Transverse colon (tissue), 4 donors: Measurements from ENCODE around the gene CDC16. TPM values are rescaled to one million over a fixed set of nuclear protein-coding genes. Genes with fewer than 3 reads are reported as not detected.

Experiments
- DNase-seq: peaks from one replicate; pipeline ENCODE4 v3.0.0-alpha.2; 2019
- H3K27ac ChIP-seq, 4 donors: fragments of 200-600 bp; sonication (generic); 2 replicates each; pipeline ENCODE4 v1.5.1; 2016 to 2018; ENCODE audit warnings: inconsistent platforms in 4 of 4
- H3K27me3 ChIP-seq: fragments of 200-600 bp; sonication (generic); 2 replicates; pipeline ENCODE4 v1.5.1; 2017; ENCODE audit warnings: inconsistent platforms
- H3K36me3 ChIP-seq, 4 donors: fragments of 200-600 bp; sonication (generic); 2 replicates each; pipeline ENCODE4 v1.5.1; 2017 to 2019; ENCODE audit warnings: inconsistent platforms in 4 of 4
- H3K4me1 ChIP-seq, 4 donors: fragments of 200-600 bp; sonication (generic); 2 replicates each; pipeline ENCODE4 v1.5.1; 2017 to 2020; ENCODE audit warnings: inconsistent platforms in 4 of 4
- H3K4me3 ChIP-seq, 4 donors: fragments of 200-600 bp; sonication (generic); 1 replicate in 1 of 4; 2 replicates in 3 of 4; pipeline versions ENCODE4 v1.5.1 to v1.6.1; 2017 to 2019; ENCODE audit warnings: inconsistent platforms in 4 of 4
- H3K9me3 ChIP-seq, 2 donors: fragments of 200-600 bp; sonication (generic); 2 replicates each; pipeline ENCODE4 v1.5.1; 2017 to 2019; ENCODE audit warnings: inconsistent platforms in 2 of 2
- EP300 ChIP-seq: sonication (generic); formaldehyde crosslinking; IDR thresholded peaks from one replicate; pipeline ENCODE4 v1.6.1; 2017; ENCODE audit warnings: antibody characterized with exemption, low read depth
- POLR2A ChIP-seq: fragments of 450-650 bp; IDR thresholded peaks from one replicate; pipeline ENCODE4 v1.6.1; 2016; ENCODE audit warnings: antibody characterized with exemption, mild to moderate bottlenecking, moderate library complexity
- POLR2AphosphoS5 ChIP-seq, 3 donors: sonication (generic); formaldehyde crosslinking; IDR thresholded peaks; one replicate each; pipeline ENCODE4 v1.6.1; 2016; ENCODE audit warnings: antibody characterized with exemption in 3 of 3
- WGBS, 2 donors: methylation state at CpG; one replicate each; pipeline ENCODE4 v1.1.5; 2018; ENCODE audit warnings: low coverage in 1 of 2; 5-methylcytosine and 5-hydroxymethylcytosine counted together
- in situ Hi-C, 4 donors: fragments of 200-750 bp; cut with MboI; loops; one replicate each; pipeline versions ENCODE4 v1.15.0 to v1.15.1; 2017; ENCODE audit warnings: low sequenced_read_pairs in 3 of 4, low pct_ligation_motif_present in 1 of 4, low pct_unique_long_range_greater_than_20kb in 1 of 4
- intact Hi-C: fragments of 100-400 bp; cut with DNase I; formaldehyde crosslinking; loops from one replicate; pipeline ENCODE4 v1.15.1; 2023; ENCODE audit warnings: low total_unique reads
- total RNA-seq, 4 donors: library from RNA; depleted of rRNA; stranded (reverse); fragments of >200 nt; gene quantifications; one replicate each; pipeline ENCODE4 v1.1.0, GENCODE V29; 2016
- TF ChIP-seq, protein P1 (sequence below), 5 experiments: fragments of 200-600 bp in 3 of 5; fragments of 450-650 bp in 2 of 5; sonication (generic) in 3 of 5; IDR thresholded peaks; 1 replicate in 2 of 5; 2 replicates in 3 of 5; pipeline ENCODE4 v1.5.1; 2016 to 2017; ENCODE audit warnings: antibody characterized with exemption in 5 of 5, inconsistent platforms in 3 of 5, mild to moderate bottlenecking in 2 of 5, moderate library complexity in 1 of 5

Gene CDC16
- total RNA-seq, 4 donors from 2014 or later, result 34.8 to 75.4 (median 56.1) TPM

DNA sequence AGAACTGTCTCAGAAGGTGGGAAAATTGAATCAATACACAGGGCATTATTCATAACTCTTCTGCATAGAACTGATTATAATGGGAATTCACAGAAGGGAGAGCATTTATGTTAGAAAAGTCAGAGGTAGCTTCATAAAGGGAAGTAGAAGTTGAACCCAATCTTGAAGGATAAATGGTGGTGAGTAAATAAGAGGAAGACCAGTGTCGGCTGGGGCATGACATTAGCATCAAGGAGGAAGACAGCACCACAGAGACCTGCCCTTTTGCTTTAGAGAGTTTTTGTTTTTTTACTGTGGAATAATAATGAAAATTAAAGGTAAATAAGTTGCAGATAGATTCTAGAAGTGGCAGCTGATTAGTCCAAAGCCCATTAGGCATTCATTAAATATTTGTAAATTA, 21.9 kb downstream of the CDC16 start:
- Histone ChIP-seq H3K27me3 (no peaks in the 10 kb centered on the region), H3K36me3 (peaks cover 0 to 69% (median 18%) of the 10 kb centered on the region in 4 donors), H3K4me1 (peaks cover 0 to 11% (median 5%) of the 10 kb centered on the region in 4 donors), H3K27ac (no peak overlapping the region), H3K9me3 (no peaks in the 10 kb centered on the region), H3K4me3 (no peak overlapping the region)
- intact Hi-C loops (no loop called here), in situ Hi-C loops (no loop called here)
- TF ChIP-seq, protein P1, sequence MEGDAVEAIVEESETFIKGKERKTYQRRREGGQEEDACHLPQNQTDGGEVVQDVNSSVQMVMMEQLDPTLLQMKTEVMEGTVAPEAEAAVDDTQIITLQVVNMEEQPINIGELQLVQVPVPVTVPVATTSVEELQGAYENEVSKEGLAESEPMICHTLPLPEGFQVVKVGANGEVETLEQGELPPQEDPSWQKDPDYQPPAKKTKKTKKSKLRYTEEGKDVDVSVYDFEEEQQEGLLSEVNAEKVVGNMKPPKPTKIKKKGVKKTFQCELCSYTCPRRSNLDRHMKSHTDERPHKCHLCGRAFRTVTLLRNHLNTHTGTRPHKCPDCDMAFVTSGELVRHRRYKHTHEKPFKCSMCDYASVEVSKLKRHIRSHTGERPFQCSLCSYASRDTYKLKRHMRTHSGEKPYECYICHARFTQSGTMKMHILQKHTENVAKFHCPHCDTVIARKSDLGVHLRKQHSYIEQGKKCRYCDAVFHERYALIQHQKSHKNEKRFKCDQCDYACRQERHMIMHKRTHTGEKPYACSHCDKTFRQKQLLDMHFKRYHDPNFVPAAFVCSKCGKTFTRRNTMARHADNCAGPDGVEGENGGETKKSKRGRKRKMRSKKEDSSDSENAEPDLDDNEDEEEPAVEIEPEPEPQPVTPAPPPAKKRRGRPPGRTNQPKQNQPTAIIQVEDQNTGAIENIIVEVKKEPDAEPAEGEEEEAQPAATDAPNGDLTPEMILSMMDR (IDR thresholded peaks at IDR 0.05), result no peak
- TF ChIP-seq POLR2AphosphoS5 (IDR thresholded peaks at IDR 0.05), result no peak
- TF ChIP-seq EP300, result no peak
- TF ChIP-seq POLR2A, result no peak
- 78 to 87% methylated on average over 1 of the region's 1 CpG for WGBS, 2 donors
- DNase-seq, result no peak

DNA sequence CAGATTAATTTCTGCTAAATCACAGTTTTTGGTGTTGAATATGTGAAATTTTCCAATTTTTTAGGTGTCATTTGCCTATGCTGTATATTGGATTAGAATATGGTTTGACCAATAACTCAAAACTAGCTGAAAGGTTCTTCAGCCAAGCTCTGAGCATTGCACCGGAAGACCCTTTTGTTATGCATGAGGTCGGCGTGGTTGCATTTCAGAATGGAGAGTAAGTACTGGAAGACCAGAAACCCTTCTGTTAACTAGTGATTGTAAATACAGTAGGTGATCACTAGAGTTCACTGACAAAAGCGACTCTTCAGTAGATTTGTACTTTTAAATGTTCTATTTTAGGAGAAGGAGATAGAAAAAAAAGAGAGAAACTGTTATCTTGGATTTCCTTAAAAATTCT, 22.3 kb downstream of the CDC16 start:
- in situ Hi-C loops, result no loop called here
- Histone ChIP-seq H3K4me1 (peaks cover 0 to 15% (median 5%) of the 10 kb centered on the region in 4 donors), H3K27ac (no peak overlapping the region), H3K27me3 (no peaks in the 10 kb centered on the region), H3K4me3 (no peak overlapping the region), H3K36me3 (peaks cover 0 to 65% (median 17%) of the 10 kb centered on the region in 4 donors), H3K9me3 (no peaks in the 10 kb centered on the region)
- TF ChIP-seq, protein P1 (IDR thresholded peaks at IDR 0.05), result no peak
- TF ChIP-seq EP300 (no peak), POLR2A (no peak), POLR2AphosphoS5 (IDR thresholded peaks at IDR 0.05) (no peak)
- intact Hi-C loops, result no loop called here
- WGBS, 2 donors, result 78 to 87% methylated on average over 4 of the region's 4 CpGs
- no peak for DNase-seq

DNA sequence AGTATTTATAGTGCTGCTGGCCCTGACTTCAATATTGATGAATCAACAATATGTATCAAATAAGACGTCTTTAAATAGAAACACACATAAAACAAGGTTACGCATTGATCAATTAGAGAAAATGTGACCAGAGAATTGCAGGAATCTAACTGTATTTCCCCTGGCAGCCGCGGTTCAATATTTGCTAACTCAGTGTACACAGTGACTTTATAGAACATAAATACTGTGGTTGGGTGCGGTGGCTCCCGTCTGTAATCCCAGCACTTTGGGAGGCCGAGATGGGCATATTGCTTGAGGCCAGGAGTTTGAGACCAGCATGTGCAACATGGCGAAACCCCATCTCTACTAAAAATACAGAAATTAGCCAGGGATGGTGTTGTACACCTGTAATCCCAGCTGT, 23.9 kb downstream of the CDC16 start:
- WGBS, 2 donors, result 38 to 59% methylated on average over 4 to 8 of the region's 8 CpGs
- Histone ChIP-seq H3K27ac (no peak overlapping the region), H3K4me3 (no peak overlapping the region), H3K4me1 (peaks cover 0 to 15% (median 5%) of the 10 kb centered on the region in 4 donors), H3K9me3 (no peaks in the 10 kb centered on the region), H3K36me3 (peaks cover 0 to 65% (median 18%) of the 10 kb centered on the region in 4 donors), H3K27me3 (no peaks in the 10 kb centered on the region)
- in situ Hi-C loops, result no loop called here
- intact Hi-C loops, result no loop called here
- peak; percentile 28 for DNase-seq
- TF ChIP-seq POLR2AphosphoS5 (IDR thresholded peaks at IDR 0.05) (no peak), POLR2A (no peak), EP300 (no peak)

DNA sequence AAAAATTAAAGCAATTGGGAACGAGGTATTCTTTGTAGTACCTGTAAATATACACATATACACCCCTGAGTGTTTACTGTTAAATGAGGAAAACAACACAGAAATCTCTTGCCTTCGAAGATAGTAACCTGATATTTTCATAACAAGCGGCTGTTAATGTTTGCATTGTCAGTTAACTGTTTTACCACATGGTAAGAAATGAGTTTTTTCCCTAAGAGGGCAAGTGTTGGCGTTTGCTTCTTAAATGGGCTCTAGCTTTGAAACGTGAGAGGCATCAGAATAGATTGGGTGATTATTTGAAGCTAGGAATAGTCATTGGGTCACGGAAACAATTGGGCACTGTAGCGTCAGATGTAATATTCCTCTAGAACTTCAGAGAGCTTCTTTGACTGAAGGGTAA, 24.7 kb downstream of the CDC16 start:
- H3K4me1 ChIP-seq, result peaks cover 0 to 15% (median 5%) of the 10 kb centered on the region in 4 donors

DNA sequence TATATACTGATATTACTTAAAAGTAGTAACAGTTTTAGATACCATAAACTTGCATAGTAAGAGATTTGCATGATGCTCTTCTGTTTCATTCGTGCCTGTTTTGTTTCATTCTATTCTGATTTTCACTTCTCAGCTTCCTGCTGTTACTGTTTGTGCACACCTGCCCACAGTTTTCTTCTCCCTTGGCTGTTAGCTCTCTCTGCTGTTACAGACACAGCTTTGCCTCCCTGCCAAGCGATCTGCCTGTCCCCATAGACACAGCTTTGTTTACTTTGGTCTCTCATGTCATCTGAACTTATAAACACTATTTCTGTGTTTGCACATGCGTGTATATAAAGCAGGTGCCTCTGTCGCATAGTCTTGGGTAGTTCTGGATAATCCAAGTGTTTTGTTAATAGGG, 25.3 kb downstream of the CDC16 start:
- intact Hi-C loops, result no loop called here
- TF ChIP-seq POLR2A (no peak), POLR2AphosphoS5 (IDR thresholded peaks at IDR 0.05) (no peak), EP300 (no peak)
- TF ChIP-seq, protein P1 (IDR thresholded peaks at IDR 0.05), result no peak
- peak overlapping the region in 1 of 4 donors; percentile 27 for H3K27ac ChIP-seq
- WGBS, 2 donors, result 37 to 66% methylated on average over 2 to 4 of the region's 4 CpGs
- in situ Hi-C loops, result no loop called here
- H3K9me3 ChIP-seq, result no peaks in the 10 kb centered on the region
- no peaks in the 10 kb centered on the region for H3K27me3 ChIP-seq
- peaks cover 0 to 15% (median 5%) of the 10 kb centered on the region in 4 donors for H3K4me1 ChIP-seq
- no peak overlapping the region for H3K4me3 ChIP-seq
- peak; percentile 22 for DNase-seq
- peaks cover 0 to 67% (median 24%) of the 10 kb centered on the region in 4 donors for H3K36me3 ChIP-seq

More for the DNA sequence above, 24.7 kb downstream of the CDC16 start:
- Histone ChIP-seq H3K4me3 (no peak overlapping the region), H3K9me3 (no peaks in the 10 kb centered on the region), H3K27ac (peak overlapping the region in 1 of 4 donors; percentile 27), H3K27me3 (no peaks in the 10 kb centered on the region), H3K36me3 (peaks cover 0 to 66% (median 22%) of the 10 kb centered on the region in 4 donors)
- intact Hi-C loops, result no loop called here
- 67% methylated on average over 4 to 7 of the region's 7 CpGs for WGBS, 2 donors
- no peak for DNase-seq
- no peak for TF ChIP-seq POLR2AphosphoS5 (IDR thresholded peaks at IDR 0.05)
- TF ChIP-seq EP300, result no peak
- in situ Hi-C loops, result no loop called here
